ENCODE data around the gene TRO. TPM values are rescaled to one million over a fixed set of nuclear protein-coding genes. Genes with fewer than 3 reads are reported as not detected.
A peak's percentile ranks its signal among the peaks of the same experiment; 100 is the strongest.

The TRO gene
- total and polyA plus RNA-seq, 9 of the 15 experiments (the other 6 are each of a cell fraction or from before 2014, with no cell fraction given), result 0.18 to 1.7 (median 0.41) TPM

- TF ChIP-seq SMC3 (conservative IDR thresholded peaks at IDR 0.05; ENCODE audit: insufficient read depth, low read depth, low read length) (0 out of 2 replicates have a peak, but pooled peaks have one; percentile 37), PML (IDR thresholded peaks at IDR 0.05; ENCODE audit: low read length) (no peak), DACH1 (IDR thresholded peaks at IDR 0.05; ENCODE audit: partially characterized antibody) (no peak)
- TF ChIP-seq, protein P1, sequence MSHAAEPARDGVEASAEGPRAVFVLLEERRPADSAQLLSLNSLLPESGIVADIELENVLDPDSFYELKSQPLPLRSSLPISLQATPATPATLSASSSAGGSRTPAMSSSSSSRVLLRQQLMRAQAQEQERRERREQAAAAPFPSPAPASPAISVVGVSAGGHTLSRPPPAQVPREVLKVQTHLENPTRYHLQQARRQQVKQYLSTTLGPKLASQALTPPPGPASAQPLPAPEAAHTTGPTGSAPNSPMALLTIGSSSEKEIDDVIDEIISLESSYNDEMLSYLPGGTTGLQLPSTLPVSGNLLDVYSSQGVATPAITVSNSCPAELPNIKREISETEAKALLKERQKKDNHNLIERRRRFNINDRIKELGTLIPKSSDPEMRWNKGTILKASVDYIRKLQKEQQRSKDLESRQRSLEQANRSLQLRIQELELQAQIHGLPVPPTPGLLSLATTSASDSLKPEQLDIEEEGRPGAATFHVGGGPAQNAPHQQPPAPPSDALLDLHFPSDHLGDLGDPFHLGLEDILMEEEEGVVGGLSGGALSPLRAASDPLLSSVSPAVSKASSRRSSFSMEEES (CRISPR knock-in tag; IDR thresholded peaks at IDR 0.05), result no peak
- TF ChIP-seq, protein P2, sequence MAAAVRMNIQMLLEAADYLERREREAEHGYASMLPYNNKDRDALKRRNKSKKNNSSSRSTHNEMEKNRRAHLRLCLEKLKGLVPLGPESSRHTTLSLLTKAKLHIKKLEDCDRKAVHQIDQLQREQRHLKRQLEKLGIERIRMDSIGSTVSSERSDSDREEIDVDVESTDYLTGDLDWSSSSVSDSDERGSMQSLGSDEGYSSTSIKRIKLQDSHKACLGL (CRISPR knock-in tag; IDR thresholded peaks at IDR 0.05; ENCODE audit: borderline replicate concordance, poor library complexity, severe bottlenecking), result no peak
These were observed 29.1 kb upstream of the TRO start (continued) for GRCh38 chrX:54891573-54891972.

- ATAC-seq, result no peak
- Histone ChIP-seq H3K27me3 (ENCODE audit: control insufficient read depth in 2 of 2, insufficient read depth in 2 of 2, low read length in 2 of 2) (no peaks in the 10 kb centered on the region), H3K9ac (ENCODE audit: insufficient read depth in 1 of 2, low read depth in 2 of 2, low read length in 2 of 2) (no peak overlapping the region), H2AFZ (ENCODE audit: low read depth, low read length) (no peak overlapping the region), H3K4me2 (ENCODE audit: insufficient read depth, low read length) (no peak overlapping the region), H3K4me1 (replicated peaks in 1 of 2; ENCODE audit: control insufficient read depth in 2 of 2, insufficient read depth in 2 of 2, low read length in 2 of 2) (no peaks in the 10 kb centered on the region), H3K36me3 (ENCODE audit: control insufficient read depth, insufficient read depth, low read length) (no peaks in the 10 kb centered on the region), H3K9me3 (replicated peaks; ENCODE audit: control insufficient read depth, insufficient read depth, low read depth, low read length) (no peaks in the 10 kb centered on the region), H3K27ac (ENCODE audit: extremely low read depth, low read depth, low read length) (no peak overlapping the region), H3K79me2 (ENCODE audit: control insufficient read depth, insufficient read depth, low read length) (no peaks in the 10 kb centered on the region), H3K9me1 (ENCODE audit: control insufficient read depth, insufficient read depth, low read length) (no peaks in the 10 kb centered on the region), H4K20me1 (replicated peaks; ENCODE audit: control insufficient read depth, insufficient read depth, low read length) (no peaks in the 10 kb centered on the region), H3K4me3 (no peak overlapping the region)
- no peak for FAIRE-seq
- DNase-seq (ENCODE audit: extremely low read depth in 1 of 4, low spot score in 3 of 4), result no peak
- POLR2A ChIA-PET, result no interaction called here
- no TSS peak for BruUV-seq (replicated peaks)
- in situ Hi-C loops (cut with MboI) (loop anchor here (5.0 kb wide), 1 partner anchor 268 kb away; no protein-coding TSS in a partner anchor), intact Hi-C loops (cut with micrococcal nuclease) (loop anchor here (10.0 kb wide), 1 partner anchor 161 kb away; no protein-coding TSS in a partner anchor)
- CTCF ChIA-PET (ENCODE audit: low intra/inter-chr PET ratio), result no interaction called here
- no peak for TF ChIP-seq PHTF2 (CRISPR knock-in tag; IDR thresholded peaks at IDR 0.05)
- TF ChIP-seq SAFB (IDR thresholded peaks at IDR 0.05; ENCODE audit: borderline replicate concordance, low read depth, low read length), result no peak
- no peak for TF ChIP-seq IRF2 (CRISPR knock-in tag; IDR thresholded peaks at IDR 0.05)
- TF ChIP-seq BCOR (IDR thresholded peaks at IDR 0.05), result no peak
- TF ChIP-seq GABPA (tag; conservative IDR thresholded peaks at IDR 0.05; ENCODE audit: low read depth), result no peak
- no CpG with 5 or more reads among the region's 1 CpG for WGBS (ENCODE audit: insufficient coverage, low coverage, missing lambda C conversion rate)
These were observed 26.5 kb upstream of the TRO start for GRCh38 chrX:54894159-54894558.

Data from K562 (cell line).